PC-9 (cell line): ENCODE measurements around the gene SHISA6.

ENCODE experiments used
- CTCF ChIP-seq: fragments of 200-600 bp; sonication (generic); conservative IDR thresholded peaks from 2 replicates; pipeline ENCODE4 v1.6.1; 2017; ENCODE audit warnings: mixed run types, antibody characterized with exemption, mild to moderate bottlenecking, moderate library complexity
- EZH2 ChIP-seq: fragments of 200-600 bp; sonication (generic); IDR thresholded peaks from 2 replicates; pipeline ENCODE4 v1.8.0; 2017; ENCODE audit warnings: antibody characterized with exemption, low read depth

GRCh38 chr17:11300201-11300600 lies 59.2 kb downstream of the SHISA6 start:
- TF ChIP-seq CTCF, result no peak
- no peak for TF ChIP-seq EZH2
